ENCODE data around the gene SMURF1. TPM values are rescaled to one million over a fixed set of nuclear protein-coding genes. Genes with fewer than 3 reads are reported as not detected.

Gene SMURF1
- total RNA-seq, 2 experiments from 2014 or later: 30.0 to 32.4 TPM

- H3K4me1 ChIP-seq (ENCODE audit: insufficient read depth, low read length): peaks cover 4% of the 10 kb centered on the region
- TF ChIP-seq CTCF (IDR thresholded peaks at IDR 0.05): no peak
- no peaks in the 10 kb centered on the region for H3K27me3 ChIP-seq (ENCODE audit: control insufficient read depth in 1 of 2, insufficient read depth in 2 of 2, low read length in 2 of 2)
- no peaks in the 10 kb centered on the region for H3K9me3 ChIP-seq (ENCODE audit: control insufficient read depth in 1 of 2, insufficient read depth in 1 of 2, low read length in 2 of 2)
- Mint-ChIP-seq H3K4me1 (ENCODE audit: low read depth) (peaks cover 51% of the 10 kb centered on the region), H3K27me3 (no peaks in the 10 kb centered on the region), H3K4me3 (no peak overlapping the region), H3K36me3 (ENCODE audit: low read depth) (peaks cover 24% of the 10 kb centered on the region), H3K9me3 (no peaks in the 10 kb centered on the region), H3K27ac (no peak overlapping the region)
- H3K27ac ChIP-seq (ENCODE audit: low read depth in 1 of 2, low read length in 2 of 2): no peak overlapping the region
- intact Hi-C loops (cut with DNase I, micrococcal nuclease): no loop called here
- no peak overlapping the region for H3K4me3 ChIP-seq (ENCODE audit: low read length)
- ChIA-PET POLR2A (no interaction called here), CTCF (no interaction called here)
- ATAC-seq (ENCODE audit: poor library complexity) (no peak), DNase-seq (no peak)
- peaks cover 4% of the 10 kb centered on the region for H3K36me3 ChIP-seq (ENCODE audit: insufficient read depth, low read length)
Measured at GRCh38 chr7:99083733-99084132, 60.2 kb downstream of the SMURF1 start.

- H3K27ac ChIP-seq (ENCODE audit: low read depth in 1 of 2, low read length in 2 of 2): no peak overlapping the region
- H3K27ac Mint-ChIP-seq: no peak overlapping the region
- H3K4me1 ChIP-seq (ENCODE audit: insufficient read depth, low read length): peaks cover 4% of the 10 kb centered on the region
- no peaks in the 10 kb centered on the region for H3K27me3 ChIP-seq (ENCODE audit: control insufficient read depth in 1 of 2, insufficient read depth in 2 of 2, low read length in 2 of 2)
- ChIA-PET CTCF (no interaction called here), POLR2A (no interaction called here)
- no peaks in the 10 kb centered on the region for H3K9me3 Mint-ChIP-seq
- no peak for TF ChIP-seq CTCF (IDR thresholded peaks at IDR 0.05)
- H3K9me3 ChIP-seq (ENCODE audit: control insufficient read depth in 1 of 2, insufficient read depth in 1 of 2, low read length in 2 of 2): no peaks in the 10 kb centered on the region
- intact Hi-C loops (cut with DNase I, micrococcal nuclease): no loop called here
- H3K36me3 Mint-ChIP-seq (ENCODE audit: low read depth): peaks cover 18% of the 10 kb centered on the region
- H3K4me3 Mint-ChIP-seq: no peak overlapping the region
- DNase-seq (no peak), ATAC-seq (ENCODE audit: poor library complexity) (no peak)
- H3K27me3 Mint-ChIP-seq: no peaks in the 10 kb centered on the region
- H3K4me3 ChIP-seq (ENCODE audit: low read length): no peak overlapping the region
- H3K4me1 Mint-ChIP-seq (ENCODE audit: low read depth): peaks cover 51% of the 10 kb centered on the region
- peaks cover 4% of the 10 kb centered on the region for H3K36me3 ChIP-seq (ENCODE audit: insufficient read depth, low read length)
Measured at GRCh38 chr7:99083068-99083651, 60.7 kb downstream of the SMURF1 start.

GRCh38 chr7:99080679-99081078 lies 63.2 kb downstream of the SMURF1 start:
- H3K27me3 ChIP-seq (ENCODE audit: control insufficient read depth in 1 of 2, insufficient read depth in 2 of 2, low read length in 2 of 2): no peaks in the 10 kb centered on the region
- Mint-ChIP-seq H3K27me3 (no peaks in the 10 kb centered on the region), H3K4me3 (no peak overlapping the region), H3K4me1 (ENCODE audit: low read depth) (peaks cover 58% of the 10 kb centered on the region), H3K27ac (peak overlapping the region; percentile 28), H3K36me3 (ENCODE audit: low read depth) (peaks cover 14% of the 10 kb centered on the region), H3K9me3 (no peaks in the 10 kb centered on the region)
- POLR2A ChIA-PET: no interaction called here
- TF ChIP-seq CTCF (IDR thresholded peaks at IDR 0.05): no peak
- H3K4me1 ChIP-seq (ENCODE audit: insufficient read depth, low read length): peaks cover 4% of the 10 kb centered on the region
- DNase-seq: no peak
- peaks cover 4% of the 10 kb centered on the region for H3K36me3 ChIP-seq (ENCODE audit: insufficient read depth, low read length)
- no peak overlapping the region for H3K27ac ChIP-seq (ENCODE audit: low read depth in 1 of 2, low read length in 2 of 2)
- no peak overlapping the region for H3K4me3 ChIP-seq (ENCODE audit: low read length)
- H3K9me3 ChIP-seq (ENCODE audit: control insufficient read depth in 1 of 2, insufficient read depth in 1 of 2, low read length in 2 of 2): no peaks in the 10 kb centered on the region
- intact Hi-C loops (cut with DNase I, micrococcal nuclease): no loop called here
- ATAC-seq (ENCODE audit: poor library complexity): no peak
- CTCF ChIA-PET: no interaction called here

Measured in CD4-positive, alpha-beta T cell (primary cell).